ENCODE data around the gene SYMPK.

- TF ChIP-seq, protein P1, sequence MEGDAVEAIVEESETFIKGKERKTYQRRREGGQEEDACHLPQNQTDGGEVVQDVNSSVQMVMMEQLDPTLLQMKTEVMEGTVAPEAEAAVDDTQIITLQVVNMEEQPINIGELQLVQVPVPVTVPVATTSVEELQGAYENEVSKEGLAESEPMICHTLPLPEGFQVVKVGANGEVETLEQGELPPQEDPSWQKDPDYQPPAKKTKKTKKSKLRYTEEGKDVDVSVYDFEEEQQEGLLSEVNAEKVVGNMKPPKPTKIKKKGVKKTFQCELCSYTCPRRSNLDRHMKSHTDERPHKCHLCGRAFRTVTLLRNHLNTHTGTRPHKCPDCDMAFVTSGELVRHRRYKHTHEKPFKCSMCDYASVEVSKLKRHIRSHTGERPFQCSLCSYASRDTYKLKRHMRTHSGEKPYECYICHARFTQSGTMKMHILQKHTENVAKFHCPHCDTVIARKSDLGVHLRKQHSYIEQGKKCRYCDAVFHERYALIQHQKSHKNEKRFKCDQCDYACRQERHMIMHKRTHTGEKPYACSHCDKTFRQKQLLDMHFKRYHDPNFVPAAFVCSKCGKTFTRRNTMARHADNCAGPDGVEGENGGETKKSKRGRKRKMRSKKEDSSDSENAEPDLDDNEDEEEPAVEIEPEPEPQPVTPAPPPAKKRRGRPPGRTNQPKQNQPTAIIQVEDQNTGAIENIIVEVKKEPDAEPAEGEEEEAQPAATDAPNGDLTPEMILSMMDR (IDR thresholded peaks at IDR 0.05; ENCODE audit: insufficient read depth, low read length, poor library complexity, severe bottlenecking) = no peak
- TF ChIP-seq EZH2phosphoT487 (conservative IDR thresholded peaks at IDR 0.05; ENCODE audit: low read length) = no peak
These were observed 84.8 kb downstream of the SYMPK start for GRCh38 chr19:45778010-45778661.
